A549 treated with AZD9567 at 1 μM for 4 hours (cell line): Measurements from ENCODE around the gene ELL3. TPM values are rescaled to one million over a fixed set of nuclear protein-coding genes. Genes with fewer than 3 reads are reported as not detected.

ENCODE experiments used
- total RNA-seq: library from RNA; stranded (reverse); fragments of 200-300 nt; extraction: Qiagen RNA extraction; gene quantifications from 5 replicates; pipeline ENCODE4 v1.2.3, GENCODE V29; 2022; ENCODE audit not compliant: insufficient read depth

Gene ELL3, protein sequence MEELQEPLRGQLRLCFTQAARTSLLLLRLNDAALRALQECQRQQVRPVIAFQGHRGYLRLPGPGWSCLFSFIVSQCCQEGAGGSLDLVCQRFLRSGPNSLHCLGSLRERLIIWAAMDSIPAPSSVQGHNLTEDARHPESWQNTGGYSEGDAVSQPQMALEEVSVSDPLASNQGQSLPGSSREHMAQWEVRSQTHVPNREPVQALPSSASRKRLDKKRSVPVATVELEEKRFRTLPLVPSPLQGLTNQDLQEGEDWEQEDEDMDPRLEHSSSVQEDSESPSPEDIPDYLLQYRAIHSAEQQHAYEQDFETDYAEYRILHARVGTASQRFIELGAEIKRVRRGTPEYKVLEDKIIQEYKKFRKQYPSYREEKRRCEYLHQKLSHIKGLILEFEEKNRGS
- total RNA-seq = 1.4 to 1.9 TPM (median 1.6 TPM) in 5 replicates

DNA sequence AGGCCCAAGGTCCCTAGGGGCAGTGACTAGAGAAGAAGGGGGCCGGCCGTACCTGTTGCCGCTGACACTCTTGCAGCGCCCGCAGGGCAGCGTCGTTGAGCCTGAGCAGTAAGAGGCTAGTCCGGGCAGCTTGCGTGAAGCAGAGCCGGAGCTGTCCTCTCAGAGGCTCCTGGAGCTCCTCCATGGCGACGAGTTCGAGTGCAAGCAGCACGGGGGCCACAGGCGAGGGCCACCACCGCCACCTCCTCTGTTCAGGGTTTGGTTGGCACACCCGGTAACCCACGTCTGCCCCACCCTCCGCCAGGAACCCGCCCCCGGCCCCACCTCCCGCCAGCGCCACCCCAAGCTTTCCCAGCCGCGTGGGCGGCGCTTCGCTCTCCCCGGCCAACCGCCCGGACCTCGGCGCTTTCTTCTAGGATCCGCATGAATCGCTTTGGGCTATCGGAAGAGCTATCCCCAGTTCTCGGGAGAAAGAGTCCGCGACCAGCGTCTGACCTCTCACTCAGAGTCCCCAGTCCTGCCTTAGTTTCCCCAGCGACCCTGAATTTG is at the start of gene ELL3:
Gene ELL3, minus strand, starts transcription at position 249 of the 549 bp plus-strand sequence. Its CDS starts 65 bp downstream, at position 184.

DNA sequence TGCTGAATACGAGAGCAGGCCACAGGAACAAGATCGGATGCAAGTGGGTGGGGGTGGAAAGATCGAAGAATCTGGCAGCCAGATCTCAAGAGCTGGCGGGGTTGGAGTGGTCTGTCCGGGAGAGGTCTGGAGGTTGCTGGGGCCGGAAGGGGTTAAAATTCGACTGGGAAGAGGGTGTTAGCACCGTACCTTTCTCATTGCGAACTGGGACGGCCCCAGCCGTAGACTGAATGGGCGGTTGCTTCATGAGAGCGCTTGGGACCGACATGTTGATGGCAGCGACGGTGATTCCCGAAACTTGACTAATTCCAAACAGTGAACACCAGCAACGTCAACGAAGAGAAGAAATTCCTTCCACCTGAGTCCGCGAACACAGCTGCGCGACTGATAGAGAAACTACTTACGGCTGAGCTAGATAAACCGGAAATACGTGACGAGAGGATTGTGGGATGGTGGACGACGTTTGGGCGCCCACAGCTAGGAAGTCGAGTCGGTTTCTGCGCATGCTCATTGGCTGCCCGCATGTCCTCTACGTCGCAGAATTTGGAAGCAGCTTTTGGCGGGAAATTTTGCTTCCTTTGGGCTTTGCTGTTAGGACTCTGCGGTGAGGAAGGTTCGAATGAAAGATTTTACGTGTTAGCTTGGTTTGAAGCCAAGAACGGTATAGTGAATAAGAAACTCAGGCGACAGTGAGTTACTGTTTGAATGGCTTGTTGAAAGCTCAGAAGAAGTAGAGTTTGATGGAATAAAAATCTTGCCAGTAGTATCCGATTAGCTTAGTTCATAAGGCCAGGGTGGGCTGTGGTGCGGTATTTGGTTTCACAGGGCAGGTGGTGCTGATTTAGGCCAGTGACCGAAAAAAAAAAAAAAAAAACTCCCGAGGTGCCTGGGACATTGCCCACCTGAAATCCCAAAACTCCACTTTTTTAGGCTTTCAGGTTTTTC is 47.8 kb upstream of the ELL3 start, which contains the start of gene MFAP1:
Gene MFAP1, minus strand, starts transcription at position 389 of the 945 bp plus-strand sequence. Its CDS starts 121 bp downstream, at position 268.

DNA sequence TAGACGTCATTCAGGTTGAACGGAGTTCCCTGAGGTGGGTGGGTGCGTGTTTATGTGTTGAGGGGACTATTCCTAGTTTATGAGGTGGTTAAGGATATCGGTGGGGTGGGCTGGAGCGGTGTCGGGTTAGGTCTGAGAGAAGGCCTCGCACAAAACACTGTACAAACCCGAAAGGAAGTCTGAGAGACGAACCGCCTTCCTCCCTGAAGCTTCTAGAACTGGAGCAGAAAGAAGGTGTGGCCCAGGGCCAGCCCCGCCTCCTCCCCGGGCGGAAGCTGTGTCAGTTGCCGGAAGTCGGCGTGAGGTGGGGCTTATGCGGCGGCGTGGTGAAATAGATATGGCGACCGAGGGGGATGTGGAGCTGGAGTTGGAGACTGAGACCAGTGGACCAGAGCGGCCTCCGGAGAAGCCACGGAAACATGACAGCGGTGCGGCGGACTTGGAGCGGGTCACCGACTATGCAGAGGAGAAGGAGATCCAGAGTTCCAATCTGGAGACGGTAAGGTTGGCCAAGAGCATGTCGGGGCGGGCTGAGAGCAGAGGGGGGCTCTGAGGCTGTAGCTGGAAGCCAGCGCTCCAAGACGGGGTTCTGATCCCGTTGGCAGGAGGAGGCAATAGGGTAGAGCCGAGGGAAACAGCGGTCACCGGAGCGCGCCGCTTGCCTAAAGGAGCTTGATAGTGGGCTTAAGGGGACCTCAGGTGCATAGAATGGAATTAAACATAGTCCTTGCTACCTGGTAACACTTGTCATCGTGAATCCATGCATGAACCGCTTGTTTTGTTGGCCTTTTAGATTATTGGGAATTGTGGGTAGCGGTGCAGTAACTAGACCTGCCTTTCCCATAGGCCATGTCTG is 23.7 kb upstream of the ELL3 start, which contains the start of gene HYPK:
Gene HYPK, plus strand, starts transcription at position 314 of the 856 bp plus-strand sequence. Its CDS starts 24 bp downstream, at position 338.

DNA sequence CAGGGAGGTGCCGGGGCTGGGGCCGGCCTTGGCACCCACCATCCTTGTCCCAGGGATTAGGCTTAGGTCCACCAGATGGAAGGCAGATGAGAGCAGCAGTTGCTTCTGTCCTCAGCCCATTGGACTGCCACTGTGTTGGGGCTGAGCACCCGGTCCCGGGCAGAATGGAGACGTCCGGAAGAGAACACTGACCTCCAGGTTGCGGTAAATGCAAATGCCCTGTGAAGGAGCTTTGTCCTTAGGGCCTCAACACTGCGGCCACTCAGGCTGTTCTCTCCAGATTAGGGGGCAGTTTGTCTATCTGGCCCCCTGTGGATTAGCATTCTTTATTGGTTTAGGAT is 23.1 kb upstream of the ELL3 start, which contains the start of gene SERINC4:
Gene SERINC4, minus strand, starts transcription at position 276 of the 341 bp plus-strand sequence. Its CDS starts 234 bp downstream, at position 42.

DNA sequence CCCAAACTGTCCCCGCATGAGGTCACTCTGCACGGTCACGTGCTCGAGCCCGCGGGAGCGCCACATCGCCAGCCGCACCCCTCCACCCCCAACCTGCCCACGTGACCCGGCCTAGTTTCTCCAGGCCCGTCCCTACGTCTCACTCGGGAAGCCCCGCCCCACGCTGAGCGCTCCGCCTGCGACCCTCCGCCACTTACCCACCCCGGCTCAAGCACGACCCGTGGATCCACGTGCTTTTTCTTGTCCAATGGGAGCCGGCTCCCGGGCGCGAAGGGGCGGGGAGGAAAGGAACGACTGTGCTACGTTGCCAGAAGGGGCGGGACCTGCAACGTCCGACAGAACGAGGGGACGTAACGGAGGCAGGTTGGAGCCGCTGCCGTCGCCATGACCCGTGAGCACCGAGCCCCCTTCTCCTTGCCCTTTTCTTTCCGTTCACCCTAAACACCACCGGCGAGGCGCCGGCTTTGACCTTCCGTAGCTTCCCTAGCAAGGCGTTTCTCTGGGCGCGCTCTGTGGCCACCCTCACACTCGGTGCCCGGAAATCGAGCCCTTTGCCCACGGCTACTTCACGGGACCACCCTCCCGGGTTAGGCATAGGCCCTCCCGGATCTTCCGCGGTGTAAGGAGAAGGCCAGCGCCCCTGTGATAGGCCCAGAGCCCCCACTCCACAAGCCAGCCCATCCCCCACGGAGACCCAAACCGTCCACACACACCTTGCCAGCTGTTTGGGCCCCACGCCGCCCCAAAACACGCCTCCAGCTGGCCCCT is 15.4 kb upstream of the ELL3 start, which contains the start of gene SERF2:
Gene SERF2, plus strand, starts transcription at position 328 of the 768 bp plus-strand sequence. Its CDS starts 57 bp downstream, at position 385.

DNA sequence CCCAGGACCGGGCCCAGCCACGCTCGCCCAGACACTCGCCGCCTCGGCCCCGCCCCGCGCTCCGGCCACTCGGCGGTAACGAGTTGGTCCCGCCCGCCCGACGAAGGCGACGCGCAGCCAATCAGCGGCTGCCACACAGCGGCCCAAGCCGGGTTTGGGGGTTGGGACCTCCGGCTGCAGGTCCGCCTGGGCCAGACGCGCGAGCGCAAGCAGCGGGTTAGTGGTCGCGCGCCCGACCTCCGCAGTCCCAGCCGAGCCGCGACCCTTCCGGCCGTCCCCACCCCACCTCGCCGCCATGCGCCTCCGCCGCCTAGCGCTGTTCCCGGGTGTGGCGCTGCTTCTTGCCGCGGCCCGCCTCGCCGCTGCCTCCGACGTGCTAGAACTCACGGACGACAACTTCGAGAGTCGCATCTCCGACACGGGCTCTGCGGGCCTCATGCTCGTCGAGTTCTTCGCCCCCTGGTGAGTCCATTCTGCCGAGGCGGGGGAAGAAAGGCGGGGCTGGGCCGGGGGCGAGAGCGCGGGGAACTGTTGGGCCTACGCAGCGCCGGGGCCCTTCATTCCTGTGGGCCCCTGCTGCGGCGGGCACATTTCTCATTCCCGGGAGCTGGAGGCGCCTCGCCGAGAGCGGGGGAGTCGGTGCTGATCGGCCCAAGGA is 30.4 kb downstream of the ELL3 start, which contains the start of gene PDIA3:
Gene PDIA3, plus strand, starts transcription at position 194 of the 658 bp plus-strand sequence. Its CDS starts 102 bp downstream, at position 296.

Other genes with a start within 250 kb of the ELL3 start
- gene PPIP5K1, start 186.8 kb downstream of the ELL3 start, total RNA-seq = 5.0 to 8.9 TPM (median 5.2 TPM) in 5 replicates
- 2.3 to 4.8 TPM (median 3.6 TPM) in 4 of 5 replicates, not detected in the other for gene CKMT1B, start 182.9 kb downstream of the ELL3 start, total RNA-seq
- 0.06 to 0.15 TPM (median 0.11 TPM) in 4 of 5 replicates, not detected in the other for gene STRC, start 158.2 kb downstream of the ELL3 start, total RNA-seq
- 0.78 to 1.4 TPM (median 1.0 TPM) in 4 of 5 replicates, not detected in the other for gene CATSPER2, start 128.1 kb downstream of the ELL3 start, total RNA-seq
- 2.4 to 6.9 TPM (median 3.2 TPM) in 5 replicates for gene CKMT1A, start 83.1 kb downstream of the ELL3 start, total RNA-seq
- gene PDIA3, start 30.5 kb downstream of the ELL3 start, total RNA-seq = 259 to 366 TPM (median 344 TPM) in 5 replicates
- gene SERF2, start 15.4 kb upstream of the ELL3 start, total RNA-seq = 469 to 703 TPM (median 677 TPM) in 5 replicates
- gene SERINC4, start 23.3 kb upstream of the ELL3 start, total RNA-seq = 0.05 to 0.20 TPM (median 0.07 TPM) in 3 of 5 replicates, not detected in the others
- gene HYPK, start 23.6 kb upstream of the ELL3 start, total RNA-seq = 3.9 to 19.7 TPM (median 4.8 TPM) in 5 replicates
- 24.6 to 31.5 TPM (median 25.1 TPM) in 5 replicates for gene MFAP1, start 47.7 kb upstream of the ELL3 start, total RNA-seq
- gene WDR76, start 50.0 kb upstream of the ELL3 start, total RNA-seq = 10.5 to 12.4 TPM (median 10.9 TPM) in 5 replicates